ENCODE data around the gene B4GALT3. TPM values are rescaled to one million over a fixed set of nuclear protein-coding genes. Genes with fewer than 3 reads are reported as not detected.

B4GALT3 gene
- total and polyA plus RNA-seq, 9 donors = 16.7 to 29.8 (median 23.3) TPM

- 84% methylated on average over 7 of the region's 14 CpGs for whole genome bisulfite sequencing (ENCODE audit: insufficient coverage)
- Histone ChIP-seq H3K27me3 (ENCODE audit: control insufficient read depth, insufficient read depth, low read length) (no peaks in the 10 kb centered on the region), H3K36me3 (ENCODE audit: control insufficient read depth, insufficient read depth, low read length) (peaks cover 58% of the 10 kb centered on the region), H3K4me3 (ENCODE audit: low read length) (peak overlapping the region; percentile 78), H3K4me1 (ENCODE audit: control insufficient read depth, insufficient read depth, low read length) (peaks cover 34% of the 10 kb centered on the region), H3K9me3 (replicated peaks; ENCODE audit: control insufficient read depth, low read depth, low read length) (no peaks in the 10 kb centered on the region), H3K27ac (ENCODE audit: low read length) (peak overlapping the region; percentile 92)
- DNase-seq = no peak
Measured at GRCh38 chr1:161164901-161165610, 12.3 kb downstream of the B4GALT3 start.

GRCh38 chr1:161163793-161164192 lies 13.5 kb downstream of the B4GALT3 start:
- no peak for DNase-seq
- 86% methylated on average over 3 of the region's 5 CpGs for WGBS (ENCODE audit: insufficient coverage)
- Histone ChIP-seq H3K27me3 (ENCODE audit: control insufficient read depth, insufficient read depth, low read length) (no peaks in the 10 kb centered on the region), H3K4me3 (ENCODE audit: low read length) (no peak overlapping the region), H3K36me3 (ENCODE audit: control insufficient read depth, insufficient read depth, low read length) (peaks cover 51% of the 10 kb centered on the region), H3K27ac (ENCODE audit: low read length) (no peak overlapping the region), H3K9me3 (replicated peaks; ENCODE audit: control insufficient read depth, low read depth, low read length) (no peaks in the 10 kb centered on the region), H3K4me1 (ENCODE audit: control insufficient read depth, insufficient read depth, low read length) (peaks cover 40% of the 10 kb centered on the region)

- H3K36me3 ChIP-seq (ENCODE audit: control insufficient read depth, insufficient read depth, low read length) = peaks cover 55% of the 10 kb centered on the region
- no peaks in the 10 kb centered on the region for H3K9me3 ChIP-seq (replicated peaks; ENCODE audit: control insufficient read depth, low read depth, low read length)
- H3K4me3 ChIP-seq (ENCODE audit: low read length) = no peak overlapping the region
- peaks cover 44% of the 10 kb centered on the region for H3K4me1 ChIP-seq (ENCODE audit: control insufficient read depth, insufficient read depth, low read length)
- no peak overlapping the region for H3K27ac ChIP-seq (ENCODE audit: low read length)
- WGBS (ENCODE audit: insufficient coverage) = 100% methylated on average over 1 of the region's 10 CpGs
- DNase-seq = no peak
- no peaks in the 10 kb centered on the region for H3K27me3 ChIP-seq (ENCODE audit: control insufficient read depth, insufficient read depth, low read length)
Measured at GRCh38 chr1:161162806-161163205, 14.5 kb downstream of the B4GALT3 start.

GRCh38 chr1:161162052-161162451 lies 15.3 kb downstream of the B4GALT3 start:
- Histone ChIP-seq H3K27ac (ENCODE audit: low read length) (no peak overlapping the region), H3K36me3 (ENCODE audit: control insufficient read depth, insufficient read depth, low read length) (peaks cover 61% of the 10 kb centered on the region), H3K27me3 (ENCODE audit: control insufficient read depth, insufficient read depth, low read length) (no peaks in the 10 kb centered on the region), H3K9me3 (replicated peaks; ENCODE audit: control insufficient read depth, low read depth, low read length) (no peaks in the 10 kb centered on the region), H3K4me3 (ENCODE audit: low read length) (no peak overlapping the region), H3K4me1 (ENCODE audit: control insufficient read depth, insufficient read depth, low read length) (peaks cover 39% of the 10 kb centered on the region)
- DNase-seq = no peak
- WGBS (ENCODE audit: insufficient coverage) = 85% methylated on average over 4 of the region's 7 CpGs

GRCh38 chr1:161161652-161162051 lies 15.7 kb downstream of the B4GALT3 start:
- H3K27ac ChIP-seq (ENCODE audit: low read length) = no peak overlapping the region
- no peaks in the 10 kb centered on the region for H3K9me3 ChIP-seq (replicated peaks; ENCODE audit: control insufficient read depth, low read depth, low read length)
- H3K36me3 ChIP-seq (ENCODE audit: control insufficient read depth, insufficient read depth, low read length) = peaks cover 65% of the 10 kb centered on the region
- H3K27me3 ChIP-seq (ENCODE audit: control insufficient read depth, insufficient read depth, low read length) = no peaks in the 10 kb centered on the region
- peaks cover 35% of the 10 kb centered on the region for H3K4me1 ChIP-seq (ENCODE audit: control insufficient read depth, insufficient read depth, low read length)
- no peak for DNase-seq
- no peak overlapping the region for H3K4me3 ChIP-seq (ENCODE audit: low read length)
- WGBS (ENCODE audit: insufficient coverage) = 79% methylated on average over 4 of the region's 5 CpGs

- H3K27me3 ChIP-seq (ENCODE audit: control insufficient read depth, insufficient read depth, low read length) = no peaks in the 10 kb centered on the region
- H3K27ac ChIP-seq (ENCODE audit: low read length) = no peak overlapping the region
- DNase-seq = no peak
- H3K36me3 ChIP-seq (ENCODE audit: control insufficient read depth, insufficient read depth, low read length) = peaks cover 66% of the 10 kb centered on the region
- no peaks in the 10 kb centered on the region for H3K9me3 ChIP-seq (replicated peaks; ENCODE audit: control insufficient read depth, low read depth, low read length)
- H3K4me3 ChIP-seq (ENCODE audit: low read length) = no peak overlapping the region
- H3K4me1 ChIP-seq (ENCODE audit: control insufficient read depth, insufficient read depth, low read length) = peaks cover 33% of the 10 kb centered on the region
- WGBS (ENCODE audit: insufficient coverage) = 93% methylated on average over 22 of the region's 22 CpGs
Measured at GRCh38 chr1:161160671-161161145, 16.6 kb downstream of the B4GALT3 start.

- Histone ChIP-seq H3K4me1 (ENCODE audit: control insufficient read depth, insufficient read depth, low read length) (peaks cover 24% of the 10 kb centered on the region), H3K9me3 (replicated peaks; ENCODE audit: control insufficient read depth, low read depth, low read length) (no peaks in the 10 kb centered on the region), H3K27me3 (ENCODE audit: control insufficient read depth, insufficient read depth, low read length) (no peaks in the 10 kb centered on the region), H3K4me3 (ENCODE audit: low read length) (peak overlapping the region; percentile 84), H3K27ac (ENCODE audit: low read length) (peak overlapping the region; percentile 87), H3K36me3 (ENCODE audit: control insufficient read depth, insufficient read depth, low read length) (peaks cover 64% of the 10 kb centered on the region)
- WGBS (ENCODE audit: insufficient coverage) = no CpG with 5 or more reads among the region's 11 CpGs
- no peak for DNase-seq
Measured at GRCh38 chr1:161159913-161160243, 17.4 kb downstream of the B4GALT3 start.

GRCh38 chr1:161159087-161159912 lies 18.0 kb downstream of the B4GALT3 start, which contains the start of gene USP21:
USP21 (plus strand) TSS chr1:161159500; CDS start chr1:161160641, 1,141 bp downstream.
- Histone ChIP-seq H3K4me3 (ENCODE audit: low read length) (peak within 1 kb of the TSS; percentile 84), H3K9me3 (replicated peaks; ENCODE audit: control insufficient read depth, low read depth, low read length) (no peaks in the 10 kb centered on the region), H3K27ac (ENCODE audit: low read length) (peak within 1 kb of the TSS; percentile 87), H3K36me3 (ENCODE audit: control insufficient read depth, insufficient read depth, low read length) (peaks cover 58% of the 10 kb centered on the region), H3K27me3 (ENCODE audit: control insufficient read depth, insufficient read depth, low read length) (no peaks in the 10 kb centered on the region), H3K4me1 (ENCODE audit: control insufficient read depth, insufficient read depth, low read length) (peaks cover 25% of the 10 kb centered on the region)
- 0% methylated on average over 47 of the region's 60 CpGs for WGBS (ENCODE audit: insufficient coverage)
- peak; percentile 97 for DNase-seq

- Histone ChIP-seq H3K27me3 (ENCODE audit: control insufficient read depth, insufficient read depth, low read length) (no peaks in the 10 kb centered on the region), H3K4me3 (ENCODE audit: low read length) (no peak overlapping the region), H3K27ac (ENCODE audit: low read length) (peak overlapping the region; percentile 87), H3K9me3 (replicated peaks; ENCODE audit: control insufficient read depth, low read depth, low read length) (no peaks in the 10 kb centered on the region), H3K36me3 (ENCODE audit: control insufficient read depth, insufficient read depth, low read length) (peaks cover 52% of the 10 kb centered on the region), H3K4me1 (ENCODE audit: control insufficient read depth, insufficient read depth, low read length) (peaks cover 25% of the 10 kb centered on the region)
- WGBS (ENCODE audit: insufficient coverage) = 61% methylated on average over 5 of the region's 9 CpGs
- no peak for DNase-seq
Measured at GRCh38 chr1:161158316-161159010, 18.8 kb downstream of the B4GALT3 start.

- no peak overlapping the region for H3K4me3 ChIP-seq (ENCODE audit: low read length)
- no peaks in the 10 kb centered on the region for H3K9me3 ChIP-seq (replicated peaks; ENCODE audit: control insufficient read depth, low read depth, low read length)
- peaks cover 48% of the 10 kb centered on the region for H3K36me3 ChIP-seq (ENCODE audit: control insufficient read depth, insufficient read depth, low read length)
- WGBS (ENCODE audit: insufficient coverage) = no CpG with 5 or more reads among the region's 1 CpG
- H3K4me1 ChIP-seq (ENCODE audit: control insufficient read depth, insufficient read depth, low read length) = peaks cover 28% of the 10 kb centered on the region
- no peak overlapping the region for H3K27ac ChIP-seq (ENCODE audit: low read length)
- DNase-seq = no peak
- no peaks in the 10 kb centered on the region for H3K27me3 ChIP-seq (ENCODE audit: control insufficient read depth, insufficient read depth, low read length)
Measured at GRCh38 chr1:161157867-161158266, 19.4 kb downstream of the B4GALT3 start.
